ENCODE measurements around the gene RELN. TPM values are rescaled to one million over a fixed set of nuclear protein-coding genes. Genes with fewer than 3 reads are reported as not detected.

Gene RELN
- total and polyA plus RNA-seq, 4 donors = 0.26 to 3.6 (median 1.4) TPM; not detected in 1

GRCh38 chr7:103773726-103774125 lies 215.7 kb downstream of the RELN start:
- DNase-seq = no peak
- WGBS, 2 donors = 91 to 94% methylated on average over 7 of the region's 7 CpGs
- Histone ChIP-seq H3K27ac (ENCODE audit: low read depth in 1 of 2, low read length in 2 of 2) (no peak overlapping the region), H3K4me1 (ENCODE audit: control insufficient read depth in 1 of 2, insufficient read depth in 2 of 2, low read length in 2 of 2) (no peaks in the 10 kb centered on the region), H3K27me3 (ENCODE audit: control insufficient read depth in 1 of 2, insufficient read depth in 2 of 2, low read length in 1 of 2) (no peaks in the 10 kb centered on the region), H3K4me3 (ENCODE audit: low read length in 2 of 2) (no peak overlapping the region), H3K36me3 (ENCODE audit: control insufficient read depth in 1 of 2, insufficient read depth in 2 of 2, low read length in 1 of 2) (no peaks in the 10 kb centered on the region), H3K9me3 (ENCODE audit: control insufficient read depth, low read length) (no peaks in the 10 kb centered on the region)
- ATAC-seq (ENCODE audit: low FRiP score) = no peak
- intact Hi-C loops (cut with DNase I) = no loop called here

DNA sequence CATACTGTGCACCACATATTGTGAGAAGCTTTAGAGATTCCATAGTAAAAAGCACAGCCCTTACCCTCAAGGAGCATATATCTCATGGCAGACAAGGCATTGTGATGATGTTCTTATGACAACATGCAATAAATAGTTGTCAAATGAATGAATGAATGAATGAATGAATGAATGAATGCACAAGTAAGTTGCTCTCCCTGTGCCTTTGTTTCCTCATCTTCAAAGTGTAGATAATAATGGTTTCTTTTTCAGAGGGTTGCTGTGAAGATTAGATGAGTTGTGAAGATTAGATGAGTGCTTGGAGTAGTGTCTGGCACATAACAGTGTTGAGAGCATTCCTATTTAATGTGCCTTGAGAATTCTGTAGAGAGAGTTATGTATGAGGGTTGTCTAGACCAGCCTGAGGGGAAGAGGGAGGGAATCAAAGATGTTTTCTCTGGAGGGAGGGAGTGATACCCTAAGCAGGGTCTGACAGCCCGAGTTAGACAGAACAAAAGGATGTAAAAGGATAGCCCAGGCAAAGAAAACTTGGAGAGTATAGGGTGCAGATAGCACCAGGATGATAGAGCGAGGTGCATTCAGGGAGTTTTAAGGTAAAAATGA lies 217.2 kb downstream of the RELN start:
- Histone ChIP-seq H3K4me3 (ENCODE audit: low read length in 2 of 2) (no peak overlapping the region), H3K4me1 (ENCODE audit: control insufficient read depth in 1 of 2, insufficient read depth in 2 of 2, low read length in 2 of 2) (no peaks in the 10 kb centered on the region), H3K27ac (ENCODE audit: low read depth in 1 of 2, low read length in 2 of 2) (no peak overlapping the region), H3K27me3 (ENCODE audit: control insufficient read depth in 1 of 2, insufficient read depth in 2 of 2, low read length in 1 of 2) (no peaks in the 10 kb centered on the region), H3K9me3 (ENCODE audit: control insufficient read depth, low read length) (no peaks in the 10 kb centered on the region), H3K36me3 (ENCODE audit: control insufficient read depth in 1 of 2, insufficient read depth in 2 of 2, low read length in 1 of 2) (no peaks in the 10 kb centered on the region)
- ATAC-seq (ENCODE audit: low FRiP score) (no peak), DNase-seq (no peak)
- intact Hi-C loops (cut with DNase I) = no loop called here
- WGBS, 2 donors = 50 to 55% methylated on average over 2 of the region's 2 CpGs

GRCh38 chr7:103771294-103771693 lies 218.2 kb downstream of the RELN start:
- H3K9me3 ChIP-seq (ENCODE audit: control insufficient read depth, low read length) = no peaks in the 10 kb centered on the region
- intact Hi-C loops (cut with DNase I) = no loop called here
- no peak overlapping the region for H3K4me3 ChIP-seq (ENCODE audit: low read length in 2 of 2)
- no peaks in the 10 kb centered on the region for H3K27me3 ChIP-seq (ENCODE audit: control insufficient read depth in 1 of 2, insufficient read depth in 2 of 2, low read length in 1 of 2)
- H3K27ac ChIP-seq (ENCODE audit: low read depth in 1 of 2, low read length in 2 of 2) = no peak overlapping the region
- no peaks in the 10 kb centered on the region for H3K4me1 ChIP-seq (ENCODE audit: control insufficient read depth in 1 of 2, insufficient read depth in 2 of 2, low read length in 2 of 2)
- DNase-seq = no peak
- ATAC-seq (ENCODE audit: low FRiP score) = no peak
- 69 to 71% methylated on average over 2 of the region's 2 CpGs for WGBS, 2 donors
- H3K36me3 ChIP-seq (ENCODE audit: control insufficient read depth in 1 of 2, insufficient read depth in 2 of 2, low read length in 1 of 2) = no peaks in the 10 kb centered on the region

DNA sequence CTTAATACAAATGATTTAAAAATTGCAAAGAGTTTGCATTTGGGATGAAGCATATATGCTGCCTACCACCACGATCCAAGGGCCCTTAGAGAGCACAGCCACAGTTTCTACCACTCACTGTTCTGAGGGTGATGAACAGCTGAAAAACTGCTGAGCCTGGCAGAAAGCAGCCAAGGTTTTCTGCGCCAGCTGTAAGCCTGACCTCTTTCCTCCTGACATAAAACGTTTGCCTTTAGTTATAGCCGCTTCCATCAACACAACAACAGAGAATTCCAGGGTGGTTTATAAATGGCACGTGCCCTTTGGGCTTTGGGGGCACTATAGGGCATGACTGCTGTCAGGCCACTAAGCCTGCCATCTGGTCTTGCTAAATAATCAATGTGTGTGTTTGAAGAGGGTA lies 222.8 kb downstream of the RELN start:
- ATAC-seq (ENCODE audit: low FRiP score) = no peak

GRCh38 chr7:103765901-103766300 lies 223.6 kb downstream of the RELN start:
- no peak for DNase-seq
- no peak for ATAC-seq (ENCODE audit: low FRiP score)
- 24 to 26% methylated on average over 3 of the region's 3 CpGs for WGBS, 2 donors
- Histone ChIP-seq H3K27ac (ENCODE audit: low read depth in 1 of 2, low read length in 2 of 2) (no peak overlapping the region), H3K36me3 (ENCODE audit: control insufficient read depth in 1 of 2, insufficient read depth in 2 of 2, low read length in 1 of 2) (no peaks in the 10 kb centered on the region), H3K9me3 (ENCODE audit: control insufficient read depth, low read length) (no peaks in the 10 kb centered on the region), H3K4me1 (ENCODE audit: control insufficient read depth in 1 of 2, insufficient read depth in 2 of 2, low read length in 2 of 2) (no peaks in the 10 kb centered on the region), H3K27me3 (ENCODE audit: control insufficient read depth in 1 of 2, insufficient read depth in 2 of 2, low read length in 1 of 2) (no peaks in the 10 kb centered on the region), H3K4me3 (ENCODE audit: low read length in 2 of 2) (no peak overlapping the region)
- intact Hi-C loops (cut with DNase I) = no loop called here

More for the DNA sequence above, 222.8 kb downstream of the RELN start:
- H3K4me3 ChIP-seq (ENCODE audit: low read length in 2 of 2) = no peak overlapping the region
- no peak for DNase-seq
- no peaks in the 10 kb centered on the region for H3K27me3 ChIP-seq (ENCODE audit: control insufficient read depth in 1 of 2, insufficient read depth in 2 of 2, low read length in 1 of 2)
- H3K36me3 ChIP-seq (ENCODE audit: control insufficient read depth in 1 of 2, insufficient read depth in 2 of 2, low read length in 1 of 2) = no peaks in the 10 kb centered on the region
- 11 to 13% methylated on average over 5 of the region's 5 CpGs for WGBS, 2 donors
- no peaks in the 10 kb centered on the region for H3K4me1 ChIP-seq (ENCODE audit: control insufficient read depth in 1 of 2, insufficient read depth in 2 of 2, low read length in 2 of 2)
- H3K27ac ChIP-seq (ENCODE audit: low read depth in 1 of 2, low read length in 2 of 2) = no peak overlapping the region
- no peaks in the 10 kb centered on the region for H3K9me3 ChIP-seq (ENCODE audit: control insufficient read depth, low read length)
- intact Hi-C loops (cut with DNase I) = no loop called here

DNA sequence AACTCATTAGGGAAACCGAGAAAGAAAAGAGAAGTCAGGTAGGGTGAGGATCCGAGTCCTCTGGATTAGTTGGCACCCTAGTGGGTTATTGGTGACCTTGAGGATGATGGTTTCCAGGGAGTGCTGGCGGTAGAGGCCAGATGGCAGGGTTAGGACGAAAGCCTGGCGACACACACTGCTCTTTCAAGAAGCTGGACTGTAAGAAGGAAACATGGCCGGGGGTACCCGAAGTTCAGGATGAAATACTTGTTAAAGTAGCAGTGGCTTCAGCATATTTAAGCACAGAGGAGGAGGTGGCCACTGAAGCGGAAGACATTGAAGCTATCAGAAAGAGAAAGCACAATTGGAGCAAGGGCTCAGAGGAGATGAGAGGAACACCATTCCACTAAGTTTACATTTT lies 224.6 kb downstream of the RELN start:
- H3K36me3 ChIP-seq (ENCODE audit: control insufficient read depth in 1 of 2, insufficient read depth in 2 of 2, low read length in 1 of 2) = no peaks in the 10 kb centered on the region
- H3K4me1 ChIP-seq (ENCODE audit: control insufficient read depth in 1 of 2, insufficient read depth in 2 of 2, low read length in 2 of 2) = no peaks in the 10 kb centered on the region
- no peak overlapping the region for H3K4me3 ChIP-seq (ENCODE audit: low read length in 2 of 2)
- H3K27me3 ChIP-seq (ENCODE audit: control insufficient read depth in 1 of 2, insufficient read depth in 2 of 2, low read length in 1 of 2) = no peaks in the 10 kb centered on the region
- H3K27ac ChIP-seq (ENCODE audit: low read depth in 1 of 2, low read length in 2 of 2) = no peak overlapping the region
- DNase-seq (no peak), ATAC-seq (ENCODE audit: low FRiP score) (no peak)
- H3K9me3 ChIP-seq (ENCODE audit: control insufficient read depth, low read length) = no peaks in the 10 kb centered on the region
- 87% methylated on average over 8 of the region's 8 CpGs for WGBS, 2 donors
- intact Hi-C loops (cut with DNase I) = no loop called here

DNA sequence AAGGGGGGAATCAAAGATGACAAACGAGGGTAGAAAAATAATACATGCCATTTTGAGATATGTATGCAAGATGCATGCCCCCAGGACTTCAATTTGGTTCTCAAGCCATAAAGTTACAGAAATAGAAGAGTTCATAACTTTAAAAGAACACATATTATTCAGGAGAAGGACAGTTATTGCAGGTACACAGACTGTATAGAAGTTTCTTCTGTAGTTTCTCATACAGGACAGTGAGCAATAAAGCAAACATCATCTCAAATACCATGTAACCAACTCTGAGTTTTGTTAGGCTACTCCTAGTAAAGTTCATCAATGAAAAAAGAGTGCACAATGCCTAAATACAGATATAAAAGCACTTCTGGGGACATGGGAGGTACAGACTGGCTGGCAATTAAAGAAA lies 226.6 kb downstream of the RELN start:
- H3K27me3 ChIP-seq (ENCODE audit: control insufficient read depth in 1 of 2, insufficient read depth in 2 of 2, low read length in 1 of 2) = no peaks in the 10 kb centered on the region
- DNase-seq = no peak
- no peaks in the 10 kb centered on the region for H3K4me1 ChIP-seq (ENCODE audit: control insufficient read depth in 1 of 2, insufficient read depth in 2 of 2, low read length in 2 of 2)
- 32 to 35% methylated on average over 1 of the region's 1 CpG for WGBS, 2 donors
- H3K27ac ChIP-seq (ENCODE audit: low read depth in 1 of 2, low read length in 2 of 2) = no peak overlapping the region
- no peaks in the 10 kb centered on the region for H3K36me3 ChIP-seq (ENCODE audit: control insufficient read depth in 1 of 2, insufficient read depth in 2 of 2, low read length in 1 of 2)
- intact Hi-C loops (cut with DNase I) = no loop called here
- no peak for ATAC-seq (ENCODE audit: low FRiP score)
- H3K4me3 ChIP-seq (ENCODE audit: low read length in 2 of 2) = no peak overlapping the region
- H3K9me3 ChIP-seq (ENCODE audit: control insufficient read depth, low read length) = no peaks in the 10 kb centered on the region

DNA sequence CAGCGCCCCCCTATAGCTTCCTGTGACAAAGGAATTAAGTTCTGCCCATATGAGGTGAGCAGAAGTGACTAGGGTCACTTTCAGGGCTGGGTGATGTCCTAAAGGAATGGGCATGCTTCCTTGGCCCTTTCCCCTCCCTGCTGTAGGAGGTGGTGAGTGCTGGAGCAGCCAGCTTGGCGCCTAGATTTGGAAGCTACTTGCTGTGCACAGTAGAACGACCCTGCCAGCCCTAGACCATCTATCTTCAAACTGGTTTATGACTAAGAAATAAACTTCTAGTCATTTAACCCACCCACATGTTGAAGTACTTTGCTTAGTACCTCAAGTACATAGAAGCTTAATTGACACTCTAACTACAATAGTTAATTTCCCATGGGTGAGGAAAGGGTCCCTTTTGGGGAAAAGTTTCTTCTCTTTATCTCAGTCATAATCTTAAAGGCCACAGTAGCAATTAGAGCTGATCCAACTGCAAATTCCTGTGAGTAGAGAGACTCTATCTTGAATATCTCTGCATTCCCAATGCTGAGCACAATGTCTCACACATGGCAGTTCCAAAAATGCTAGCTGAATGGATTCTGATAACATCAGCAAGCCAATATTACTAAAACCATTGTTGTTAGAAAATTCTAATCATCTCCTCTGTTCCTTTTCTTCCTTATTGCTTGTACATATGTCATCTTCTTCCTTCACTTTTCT lies 227.2 kb downstream of the RELN start:
- DNase-seq (no peak), ATAC-seq (ENCODE audit: low FRiP score) (no peak)
- Histone ChIP-seq H3K4me3 (ENCODE audit: low read length in 2 of 2) (no peak overlapping the region), H3K36me3 (ENCODE audit: control insufficient read depth in 1 of 2, insufficient read depth in 2 of 2, low read length in 1 of 2) (no peaks in the 10 kb centered on the region), H3K27ac (ENCODE audit: low read depth in 1 of 2, low read length in 2 of 2) (no peak overlapping the region), H3K9me3 (ENCODE audit: control insufficient read depth, low read length) (no peaks in the 10 kb centered on the region), H3K27me3 (ENCODE audit: control insufficient read depth in 1 of 2, insufficient read depth in 2 of 2, low read length in 1 of 2) (no peaks in the 10 kb centered on the region), H3K4me1 (ENCODE audit: control insufficient read depth in 1 of 2, insufficient read depth in 2 of 2, low read length in 2 of 2) (no peaks in the 10 kb centered on the region)
- intact Hi-C loops (cut with DNase I) = no loop called here
- WGBS, 2 donors = 57 to 60% methylated on average over 3 of the region's 3 CpGs

DNA sequence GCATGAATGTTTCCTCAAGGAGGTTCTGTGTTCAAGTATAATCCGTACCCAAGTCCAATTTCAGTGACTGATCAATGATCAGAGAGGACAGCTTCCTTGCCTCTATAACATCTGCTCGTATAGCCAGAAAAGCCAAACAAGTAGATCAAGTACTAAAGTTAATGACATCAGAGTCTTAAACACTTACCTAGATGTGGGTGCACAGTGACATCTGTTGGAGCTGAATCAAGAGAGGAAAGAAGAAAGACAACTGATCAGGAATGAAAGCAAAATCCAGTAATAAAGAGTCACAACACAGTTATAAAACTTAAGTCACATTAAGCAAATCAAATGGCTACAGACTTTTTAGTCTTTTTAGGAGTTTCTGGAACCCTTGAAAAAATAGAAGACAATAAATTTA lies 236.5 kb downstream of the RELN start:
- H3K27me3 ChIP-seq (ENCODE audit: control insufficient read depth in 1 of 2, insufficient read depth in 2 of 2, low read length in 1 of 2) = no peaks in the 10 kb centered on the region
- no peaks in the 10 kb centered on the region for H3K9me3 ChIP-seq (ENCODE audit: control insufficient read depth, low read length)
- DNase-seq = no peak
- H3K27ac ChIP-seq (ENCODE audit: low read depth in 1 of 2, low read length in 2 of 2) = no peak overlapping the region
- H3K4me1 ChIP-seq (ENCODE audit: control insufficient read depth in 1 of 2, insufficient read depth in 2 of 2, low read length in 2 of 2) = no peaks in the 10 kb centered on the region
- intact Hi-C loops (cut with DNase I) = no loop called here
- H3K36me3 ChIP-seq (ENCODE audit: control insufficient read depth in 1 of 2, insufficient read depth in 2 of 2, low read length in 1 of 2) = no peaks in the 10 kb centered on the region
- WGBS, 2 donors = 59 to 60% methylated on average over 2 of the region's 2 CpGs
- no peak for ATAC-seq (ENCODE audit: low FRiP score)
- H3K4me3 ChIP-seq (ENCODE audit: low read length in 2 of 2) = no peak overlapping the region

Data from aorta (tissue), 5 donors.